Transverse colon (tissue), 3 donors: ENCODE data around the gene NTRK3.

ENCODE experiments used
- POLR2A ChIP-seq: fragments of 450-650 bp; IDR thresholded peaks from one replicate; pipeline ENCODE4 v1.6.1; 2016; ENCODE audit warnings: antibody characterized with exemption, mild to moderate bottlenecking, moderate library complexity
- TF ChIP-seq, protein P1 (sequence below), 5 experiments: fragments of 200-600 bp in 3 of 5; fragments of 450-650 bp in 2 of 5; sonication (generic) in 3 of 5; IDR thresholded peaks; 1 replicate in 2 of 5; 2 replicates in 3 of 5; pipeline ENCODE4 v1.5.1; 2016 to 2017; ENCODE audit warnings: antibody characterized with exemption in 5 of 5, inconsistent platforms in 3 of 5, mild to moderate bottlenecking in 2 of 5, moderate library complexity in 1 of 5

- TF ChIP-seq, protein P1, sequence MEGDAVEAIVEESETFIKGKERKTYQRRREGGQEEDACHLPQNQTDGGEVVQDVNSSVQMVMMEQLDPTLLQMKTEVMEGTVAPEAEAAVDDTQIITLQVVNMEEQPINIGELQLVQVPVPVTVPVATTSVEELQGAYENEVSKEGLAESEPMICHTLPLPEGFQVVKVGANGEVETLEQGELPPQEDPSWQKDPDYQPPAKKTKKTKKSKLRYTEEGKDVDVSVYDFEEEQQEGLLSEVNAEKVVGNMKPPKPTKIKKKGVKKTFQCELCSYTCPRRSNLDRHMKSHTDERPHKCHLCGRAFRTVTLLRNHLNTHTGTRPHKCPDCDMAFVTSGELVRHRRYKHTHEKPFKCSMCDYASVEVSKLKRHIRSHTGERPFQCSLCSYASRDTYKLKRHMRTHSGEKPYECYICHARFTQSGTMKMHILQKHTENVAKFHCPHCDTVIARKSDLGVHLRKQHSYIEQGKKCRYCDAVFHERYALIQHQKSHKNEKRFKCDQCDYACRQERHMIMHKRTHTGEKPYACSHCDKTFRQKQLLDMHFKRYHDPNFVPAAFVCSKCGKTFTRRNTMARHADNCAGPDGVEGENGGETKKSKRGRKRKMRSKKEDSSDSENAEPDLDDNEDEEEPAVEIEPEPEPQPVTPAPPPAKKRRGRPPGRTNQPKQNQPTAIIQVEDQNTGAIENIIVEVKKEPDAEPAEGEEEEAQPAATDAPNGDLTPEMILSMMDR (IDR thresholded peaks at IDR 0.05) = no peak
- TF ChIP-seq POLR2A = no peak
Measured at GRCh38 chr15:87887177-87887576, 369.4 kb downstream of the NTRK3 start.
